ENCODE measurements around the gene TOR1A. TPM values are rescaled to one million over a fixed set of nuclear protein-coding genes. Genes with fewer than 3 reads are reported as not detected.

Gene TOR1A
- total RNA-seq, 2 donors from 2014 or later, result 17.4 to 27.0 TPM

- no peak for ATAC-seq
- DNase-seq, result no peak
- Histone ChIP-seq H3K27ac (no peak overlapping the region), H3K4me3 (no peak overlapping the region), H3K9me3 (no peaks in the 10 kb centered on the region), H3K27me3 (no peaks in the 10 kb centered on the region), H3K4me1 (peaks cover 21% of the 10 kb centered on the region), H3K36me3 (replicated peaks in 1 of 2; ENCODE audit: insufficient read depth in 1 of 2, low read depth in 2 of 2) (no peaks in the 10 kb centered on the region)
- TF ChIP-seq CTCF (IDR thresholded peaks at IDR 0.05) (no peak), POLR2A (IDR thresholded peaks at IDR 0.05) (no peak)
- intact Hi-C loops (cut with DNase I), result no loop called here
- 85 to 95% methylated on average over 5 to 11 of the region's 11 CpGs for WGBS, 2 donors
Observed at GRCh38 chr9:129815278-129815677, 8.7 kb downstream of the TOR1A start.

- TF ChIP-seq CTCF (IDR thresholded peaks at IDR 0.05), result no peak
- TF ChIP-seq POLR2A (IDR thresholded peaks at IDR 0.05), result no peak
- H3K9me3 ChIP-seq, result no peaks in the 10 kb centered on the region
- 88 to 89% methylated on average over 11 to 17 of the region's 17 CpGs for WGBS, 2 donors
- no peak for DNase-seq
- H3K27me3 ChIP-seq, result no peaks in the 10 kb centered on the region
- intact Hi-C loops (cut with DNase I), result no loop called here
- no peak for ATAC-seq
- no peak overlapping the region for H3K4me3 ChIP-seq
- no peak overlapping the region for H3K27ac ChIP-seq
- H3K36me3 ChIP-seq (replicated peaks in 1 of 2; ENCODE audit: insufficient read depth in 1 of 2, low read depth in 2 of 2), result no peaks in the 10 kb centered on the region
- H3K4me1 ChIP-seq, result peaks cover 21% of the 10 kb centered on the region
Observed at GRCh38 chr9:129814432-129815223, 9.3 kb downstream of the TOR1A start.

- intact Hi-C loops (cut with DNase I), result no loop called here
- peaks cover 21% of the 10 kb centered on the region for H3K4me1 ChIP-seq
- no peak for ATAC-seq
- 78 to 80% methylated on average over 9 of the region's 9 CpGs for WGBS, 2 donors
- H3K27ac ChIP-seq, result no peak overlapping the region
- no peaks in the 10 kb centered on the region for H3K27me3 ChIP-seq
- TF ChIP-seq CTCF (IDR thresholded peaks at IDR 0.05) (no peak), POLR2A (IDR thresholded peaks at IDR 0.05) (no peak)
- H3K36me3 ChIP-seq (replicated peaks in 1 of 2; ENCODE audit: insufficient read depth in 1 of 2, low read depth in 2 of 2), result no peaks in the 10 kb centered on the region
- H3K4me3 ChIP-seq, result no peak overlapping the region
- H3K9me3 ChIP-seq, result no peaks in the 10 kb centered on the region
- no peak for DNase-seq
Observed at GRCh38 chr9:129813661-129814060, 10.3 kb downstream of the TOR1A start.

GRCh38 chr9:129812385-129812784 lies 11.6 kb downstream of the TOR1A start:
- peaks cover 21% of the 10 kb centered on the region for H3K4me1 ChIP-seq
- 81 to 82% methylated on average over 8 to 9 of the region's 9 CpGs for WGBS, 2 donors
- no peaks in the 10 kb centered on the region for H3K27me3 ChIP-seq
- H3K36me3 ChIP-seq (replicated peaks in 1 of 2; ENCODE audit: insufficient read depth in 1 of 2, low read depth in 2 of 2), result no peaks in the 10 kb centered on the region
- H3K4me3 ChIP-seq, result no peak overlapping the region
- peak overlapping the region in 1 of 4 donors; percentile 9 for H3K27ac ChIP-seq
- no peak for ATAC-seq
- intact Hi-C loops (cut with DNase I), result no loop called here
- H3K9me3 ChIP-seq, result no peaks in the 10 kb centered on the region
- TF ChIP-seq CTCF (IDR thresholded peaks at IDR 0.05) (no peak), POLR2A (IDR thresholded peaks at IDR 0.05) (no peak)
- DNase-seq, result no peak

- no peaks in the 10 kb centered on the region for H3K36me3 ChIP-seq (replicated peaks in 1 of 2; ENCODE audit: insufficient read depth in 1 of 2, low read depth in 2 of 2)
- TF ChIP-seq POLR2A (IDR thresholded peaks at IDR 0.05) (no peak), CTCF (IDR thresholded peaks at IDR 0.05) (no peak)
Observed at GRCh38 chr9:129811967-129812363, 12.0 kb downstream of the TOR1A start.

More at GRCh38 chr9:129811967-129812363, 12.0 kb downstream of the TOR1A start:
- Histone ChIP-seq H3K4me1 (peaks cover 21% of the 10 kb centered on the region), H3K4me3 (no peak overlapping the region), H3K27me3 (no peaks in the 10 kb centered on the region), H3K27ac (peak overlapping the region in 3 of 4 donors; percentile 9 to 50 (median 44)), H3K9me3 (no peaks in the 10 kb centered on the region)
- no peak for ATAC-seq
- DNase-seq, result no peak
- WGBS, 2 donors, result 66 to 81% methylated on average over 6 of the region's 6 CpGs
- intact Hi-C loops (cut with DNase I), result no loop called here
